Cardiac muscle cell (in vitro differentiated cells and primary cell): ENCODE measurements around the gene PRRX2. TPM values are rescaled to one million over a fixed set of nuclear protein-coding genes. Genes with fewer than 3 reads are reported as not detected.
A peak's percentile ranks its signal among the peaks of the same experiment; 100 is the strongest.
"Not testable (repeated sequence)": the region's sequence is repeated elsewhere in the genome, so short reads cannot be mapped to it uniquely, and the experiment has no call there.

Source experiments
- DNase-seq, 2 donors: peaks; one replicate each; pipeline versions ENCODE4 v3.0.0 to v3.0.0-alpha.2; 2010 to 2017; ENCODE audit warnings: low read depth in 1 of 2, low spot score in 1 of 2
- H3K27ac ChIP-seq: fragments of 200-600 bp; sonication (generic); 2 replicates; pipeline ENCODE4 v1.5.1; 2016
- H3K27me3 ChIP-seq: fragments of 200-600 bp; sonication (generic); 2 replicates; pipeline ENCODE4 v1.6.0; 2016; ENCODE audit warnings: control low read depth
- H3K36me3 ChIP-seq: fragments of 200-600 bp; sonication (generic); 2 replicates; pipeline ENCODE4 v1.5.1; 2016; ENCODE audit warnings: control low read depth
- H3K4me1 ChIP-seq: fragments of 200-600 bp; sonication (generic); 2 replicates; pipeline ENCODE4 v1.8.1; 2017; ENCODE audit warnings: low read depth, mild to moderate bottlenecking, mixed run types
- H3K4me3 ChIP-seq: fragments of 200-600 bp; sonication (generic); 2 replicates; pipeline ENCODE4 v1.5.1; 2016; ENCODE audit warnings: mild to moderate bottlenecking
- H3K9me3 ChIP-seq: fragments of 200-600 bp; sonication (generic); 2 replicates; pipeline ENCODE4 v1.5.1; 2017; ENCODE audit warnings: low read depth, mild to moderate bottlenecking, control low read depth
- CTCF ChIP-seq: IDR thresholded peaks from 2 replicates; pipeline ENCODE4 v1.5.1; 2012; ENCODE audit warnings: low read depth, mild to moderate bottlenecking, low read length
- polyA plus RNA-seq: library from polyadenylated mRNA; unstranded; fragments of >200 nt; fragmentation: Nextera tagmentation; extraction: Ambion mirVana; gene quantifications from 2 replicates; pipeline ENCODE4 v1.2.1, GENCODE V29; 2016
- total RNA-seq: library from RNA; depleted of rRNA; stranded (reverse); fragments of >200 nt; gene quantifications from 2 replicates; pipeline ENCODE4 v1.2.3, GENCODE V29; 2016

The PRRX2 gene
- total and polyA plus RNA-seq, 2 experiments from 2014 or later = 3.0 to 10.2 TPM

DNA sequence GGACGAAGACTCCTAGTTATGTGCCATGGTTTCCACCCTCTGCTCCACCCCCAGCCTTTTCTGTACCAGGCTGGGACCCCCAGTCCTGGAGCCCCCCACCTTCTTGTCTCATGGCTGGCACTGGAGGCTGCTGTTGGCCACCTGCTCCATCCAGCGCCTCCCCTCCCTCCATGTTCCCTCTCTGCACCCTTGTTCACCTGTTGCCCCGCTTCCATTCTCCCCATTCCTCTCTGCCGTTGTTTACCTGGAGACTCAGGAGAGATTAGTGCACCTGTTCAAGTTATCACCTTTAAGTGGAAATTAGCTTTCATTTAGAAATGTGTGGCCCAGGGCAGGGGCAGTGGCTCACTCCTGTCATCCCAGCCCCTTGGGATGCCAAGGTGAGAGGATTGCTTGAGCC, 32.2 kb upstream of the PRRX2 start:
- H3K36me3 ChIP-seq = peaks cover 17% of the 10 kb centered on the region
- peak overlapping the region; percentile 2 for H3K27ac ChIP-seq
- H3K4me3 ChIP-seq = no peak overlapping the region
- no peak for TF ChIP-seq CTCF
- H3K27me3 ChIP-seq = no peaks in the 10 kb centered on the region
- DNase-seq = no peak
- no peaks in the 10 kb centered on the region for H3K9me3 ChIP-seq
- peaks cover 20% of the 10 kb centered on the region for H3K4me1 ChIP-seq

DNA sequence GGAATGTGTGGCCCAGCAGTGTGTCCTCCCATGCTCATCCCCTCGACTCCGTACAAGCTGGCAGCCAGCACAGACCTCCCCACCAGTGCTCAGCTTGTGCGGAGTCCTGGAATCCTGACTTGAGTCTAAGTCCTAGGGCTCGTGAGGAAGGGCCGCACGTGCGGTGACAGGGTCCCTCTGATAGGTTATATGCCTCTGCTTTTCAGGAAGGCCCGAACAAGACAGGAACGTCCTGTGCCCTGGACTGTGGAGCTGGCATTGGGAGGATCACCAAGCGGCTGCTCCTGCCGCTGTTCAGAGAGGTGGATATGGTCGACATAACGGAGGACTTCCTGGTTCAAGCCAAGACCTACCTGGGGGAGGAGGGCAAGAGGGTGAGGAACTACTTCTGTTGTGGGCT, 31.6 kb upstream of the PRRX2 start:
- no peaks in the 10 kb centered on the region for H3K27me3 ChIP-seq
- peaks cover 22% of the 10 kb centered on the region for H3K36me3 ChIP-seq
- no peak overlapping the region for H3K27ac ChIP-seq
- DNase-seq = no peak
- H3K4me1 ChIP-seq = peaks cover 20% of the 10 kb centered on the region
- no peaks in the 10 kb centered on the region for H3K9me3 ChIP-seq
- TF ChIP-seq CTCF = no peak
- H3K4me3 ChIP-seq = no peak overlapping the region

DNA sequence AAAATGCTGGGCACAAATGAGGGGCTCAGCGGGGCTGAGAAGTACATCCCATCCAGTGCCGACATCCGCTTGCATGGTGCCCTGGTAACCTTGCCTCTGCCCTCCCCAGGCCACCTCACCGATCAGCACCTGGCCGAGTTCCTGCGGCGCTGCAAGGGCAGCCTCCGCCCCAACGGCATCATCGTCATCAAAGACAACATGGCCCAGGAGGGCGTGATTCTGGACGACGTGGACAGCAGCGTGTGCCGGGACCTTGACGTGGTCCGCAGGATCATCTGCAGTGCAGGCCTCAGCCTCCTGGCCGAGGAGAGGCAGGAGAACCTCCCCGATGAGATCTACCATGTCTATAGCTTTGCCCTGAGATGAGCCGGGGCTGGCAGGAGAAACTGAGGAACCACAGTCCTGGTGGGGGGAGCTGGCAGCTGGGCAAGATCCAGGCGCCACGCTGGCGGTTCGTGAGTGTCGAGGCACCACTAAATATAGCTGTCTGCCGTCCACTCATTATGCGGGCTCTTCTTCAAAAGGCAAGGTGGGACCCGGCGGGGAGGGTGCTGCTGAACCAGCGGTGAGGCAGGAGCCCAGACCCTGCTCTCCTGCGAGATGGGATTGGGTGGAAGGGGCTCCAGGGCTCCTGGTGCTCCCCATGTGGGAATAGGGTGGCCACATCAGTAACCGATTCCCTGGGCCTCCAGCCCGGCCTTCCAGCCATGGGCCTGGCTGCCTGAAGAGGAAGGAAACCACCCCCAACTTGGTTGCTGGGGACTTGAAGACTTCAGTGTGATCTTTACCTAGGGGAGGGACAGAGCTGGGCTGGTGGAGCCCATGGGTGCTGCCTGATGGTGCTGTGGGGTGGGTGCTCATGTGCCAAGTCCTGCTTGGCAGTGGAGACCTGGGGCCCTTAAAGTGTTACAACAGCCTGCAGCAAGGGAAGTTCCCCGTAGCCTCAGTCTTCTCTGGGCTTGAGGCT, 30.1 kb upstream of the PRRX2 start:
- Histone ChIP-seq H3K36me3 (peaks cover 25% of the 10 kb centered on the region), H3K27me3 (no peaks in the 10 kb centered on the region), H3K4me1 (peaks cover 20% of the 10 kb centered on the region), H3K4me3 (no peak overlapping the region), H3K27ac (no peak overlapping the region), H3K9me3 (no peaks in the 10 kb centered on the region)
- TF ChIP-seq CTCF = no peak
- DNase-seq = no peak

GRCh38 chr9:129636343-129636742, 29.1 kb upstream of the PRRX2 start:
- not testable (repeated sequence) for H3K27me3 ChIP-seq, H3K4me3 ChIP-seq, H3K9me3 ChIP-seq, DNase-seq, H3K27ac ChIP-seq
- H3K36me3 ChIP-seq = peaks cover 25% of the 10 kb centered on the region
- H3K4me1 ChIP-seq = peaks cover 19% of the 10 kb centered on the region

DNA sequence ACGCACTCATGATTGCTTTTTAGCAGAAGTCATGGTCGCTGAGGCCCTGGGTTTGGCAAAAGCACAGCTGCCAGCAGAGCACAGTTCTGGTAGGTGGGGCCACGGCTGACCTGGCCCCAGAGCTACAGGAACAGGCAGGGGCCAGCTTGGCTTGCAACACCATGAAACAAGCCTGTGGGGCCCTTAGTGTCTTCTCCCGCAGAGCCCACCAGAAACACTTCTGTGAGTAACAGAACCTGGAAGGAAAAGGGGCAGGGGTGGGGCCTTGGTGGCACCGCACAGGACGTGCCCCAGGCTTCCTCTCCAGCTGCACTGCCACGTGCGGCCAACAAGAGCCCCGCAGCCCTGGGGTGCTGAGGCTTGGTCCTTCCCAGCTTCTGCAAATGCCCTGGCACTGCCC, 28.3 kb upstream of the PRRX2 start:
- H3K9me3 ChIP-seq = no peaks in the 10 kb centered on the region
- no peak for TF ChIP-seq CTCF
- peaks cover 14% of the 10 kb centered on the region for H3K4me1 ChIP-seq
- H3K27me3 ChIP-seq = no peaks in the 10 kb centered on the region
- H3K4me3 ChIP-seq = no peak overlapping the region
- peaks cover 25% of the 10 kb centered on the region for H3K36me3 ChIP-seq
- DNase-seq = no peak
- peak overlapping the region; percentile 16 for H3K27ac ChIP-seq

GRCh38 chr9:129637673-129638439, 27.6 kb upstream of the PRRX2 start:
- TF ChIP-seq CTCF = no peak
- Histone ChIP-seq H3K9me3 (no peaks in the 10 kb centered on the region), H3K4me3 (no peak overlapping the region), H3K36me3 (peaks cover 25% of the 10 kb centered on the region), H3K4me1 (peaks cover 8% of the 10 kb centered on the region), H3K27ac (peak overlapping the region; percentile 16), H3K27me3 (no peaks in the 10 kb centered on the region)
- no peak for DNase-seq
